GM23338 (cell line): ENCODE results near the gene ARMC5. TPM values are rescaled to one million over a fixed set of nuclear protein-coding genes. Genes with fewer than 3 reads are reported as not detected.
"Not testable (repeated sequence)": the region's sequence is repeated elsewhere in the genome, so short reads cannot be mapped to it uniquely, and the experiment has no call there.

Experiments
- ATAC-seq: fragments of 200-7000 bp; cut with Tn5 transposase; 3 replicates; pipeline ENCODE4 v1.9.1; 2020
- DNase-seq: peaks from one replicate; pipeline ENCODE4 v3.0.0-alpha.2; 2015; ENCODE audit warnings: low spot score
- H2AFZ ChIP-seq: fragments of 200-600 bp; sonication (generic); 2 replicates; pipeline ENCODE4 v1.8.0; 2016; ENCODE audit warnings: antibody characterized with exemption, mild to moderate bottlenecking, moderate library complexity
- H3F3A ChIP-seq: fragments of 200-600 bp; sonication (generic); replicated peaks from 2 replicates; pipeline ENCODE4 v1.8.0; 2017; ENCODE audit warnings: antibody characterized with exemption, mixed run types, low read depth
- H3K27ac ChIP-seq: fragments of 200-600 bp; sonication (generic); 2 replicates; pipeline ENCODE4 v1.6.1; 2016; ENCODE audit warnings: low read depth
- H3K27me3 ChIP-seq: fragments of 200-600 bp; sonication (generic); 2 replicates; pipeline ENCODE4 v1.8.0; 2016; ENCODE audit warnings: mild to moderate bottlenecking, mixed run types, moderate library complexity; ENCODE audit not compliant: insufficient read depth
- H3K36me3 ChIP-seq: fragments of 200-600 bp; sonication (generic); 2 replicates; pipeline ENCODE4 v1.8.0; 2016; ENCODE audit warnings: mild to moderate bottlenecking; ENCODE audit not compliant: insufficient read depth
- H3K4me1 ChIP-seq: fragments of 200-600 bp; sonication (generic); 2 replicates; pipeline ENCODE4 v1.8.0; 2016; ENCODE audit warnings: mild to moderate bottlenecking, moderate library complexity; ENCODE audit not compliant: insufficient read depth
- H3K4me2 ChIP-seq: fragments of 200-600 bp; sonication (generic); 2 replicates; pipeline ENCODE4 v1.7.1; 2017; ENCODE audit warnings: mixed run types
- H3K4me3 ChIP-seq: fragments of 200-600 bp; sonication (generic); 2 replicates; pipeline ENCODE4 v1.6.1; 2016; ENCODE audit warnings: mixed run types
- H3K79me2 ChIP-seq: fragments of 200-600 bp; sonication (generic); replicated peaks from 2 replicates; pipeline ENCODE4 v1.8.0; 2017; ENCODE audit warnings: mild to moderate bottlenecking; ENCODE audit not compliant: insufficient read depth
- H3K9me2 ChIP-seq: fragments of 200-600 bp; sonication (generic); 2 replicates; pipeline ENCODE4 v1.8.0; 2017; ENCODE audit not compliant: insufficient read depth
- H4K20me1 ChIP-seq: fragments of 200-600 bp; sonication (generic); replicated peaks from 2 replicates; pipeline ENCODE4 v1.8.0; 2017; ENCODE audit warnings: mild to moderate bottlenecking; ENCODE audit not compliant: insufficient read depth
- H3K27ac Mint-ChIP-seq: 2 replicates; pipeline ENCODE4 v1.8.0; 2020; ENCODE audit warnings: inconsistent platforms, mild to moderate bottlenecking, moderate library complexity, mixed read lengths
- H3K27me3 Mint-ChIP-seq: 3 replicates; pipeline ENCODE4 v1.8.0; 2022; ENCODE audit warnings: low read depth, mild to moderate bottlenecking, moderate library complexity, mixed read lengths, inconsistent platforms; ENCODE audit not compliant: insufficient read depth, poor library complexity
- H3K36me3 Mint-ChIP-seq: 3 replicates; pipeline ENCODE4 v1.8.0; 2021; ENCODE audit warnings: low read depth, mild to moderate bottlenecking, inconsistent platforms, moderate library complexity, mixed read lengths
- H3K4me1 Mint-ChIP-seq: 3 replicates; pipeline ENCODE4 v1.8.0; 2020; ENCODE audit warnings: mild to moderate bottlenecking, inconsistent platforms, mixed read lengths
- H3K4me3 Mint-ChIP-seq: 3 replicates; pipeline ENCODE4 v1.8.0; 2021; ENCODE audit warnings: moderate library complexity, mild to moderate bottlenecking, inconsistent platforms, mixed read lengths
- H3K9me3 Mint-ChIP-seq: 3 replicates; pipeline ENCODE4 v1.8.0; 2020; ENCODE audit warnings: moderate library complexity, mild to moderate bottlenecking, inconsistent platforms, mixed read lengths
- JUNB ChIP-seq: IDR thresholded peaks from one replicate; pipeline ENCODE4 v1.6.1; 2016; ENCODE audit warnings: antibody characterized with exemption; ENCODE audit not compliant: unreplicated experiment
- ZNF462 ChIP-seq: fragments of 250-450 bp; sonication (Bioruptor Pico); IDR thresholded peaks from 2 replicates; pipeline ENCODE4 v1.5.0; 2020; ENCODE audit warnings: mild to moderate bottlenecking, moderate library complexity
- polyA plus RNA-seq: library from polyadenylated mRNA; unstranded; fragments of >200 nt; fragmentation: Nextera tagmentation; extraction: Ambion mirVana; gene quantifications from 2 replicates; pipeline ENCODE4 v1.2.1, GENCODE V29; 2016
- total RNA-seq: library from RNA; depleted of rRNA; stranded (reverse); fragments of >200 nt; shearing (Covaris generic); gene quantifications from 2 replicates; pipeline ENCODE4 v1.2.3, GENCODE V29; 2014

The ARMC5 gene
- total and polyA plus RNA-seq, 2 experiments from 2014 or later, result 5.9 to 11.3 TPM

- Histone ChIP-seq H3F3A (peaks cover 8% of the 10 kb centered on the region; the same call in 1 of the 2 replicates), H3K27ac (no peak overlapping the region), H3K36me3 (no peaks in the 10 kb centered on the region), H4K20me1 (no peaks in the 10 kb centered on the region), H3K4me2 (no peak overlapping the region), H3K27me3 (peaks cover 64% of the 10 kb centered on the region), H3K79me2 (no peaks in the 10 kb centered on the region), H3K4me3 (no peak overlapping the region), H2AFZ (no peak overlapping the region), H3K4me1 (no peaks in the 10 kb centered on the region; the same call in 1 of the 2 replicates), H3K9me2 (no peaks in the 10 kb centered on the region)
- Mint-ChIP-seq H3K4me1 (peaks cover 21% of the 10 kb centered on the region; the same call in 2 of the 3 replicates), H3K27ac (no peak overlapping the region), H3K36me3 (no peaks in the 10 kb centered on the region), H3K4me3 (no peak overlapping the region), H3K9me3 (no peaks in the 10 kb centered on the region), H3K27me3 (peaks cover 50% of the 10 kb centered on the region)
- no peak for ATAC-seq
- no peak for TF ChIP-seq JUNB
- no peak for DNase-seq
These were observed 21.7 kb downstream of the ARMC5 start for GRCh38 chr16:31480851-31481536.

GRCh38 chr16:31483081-31483480, 23.8 kb downstream of the ARMC5 start, which contains the start of gene SLC5A2:
Gene SLC5A2 (plus strand): TSS chr16:31483123. CDS start chr16:31483137, 14 bp downstream.
- Histone ChIP-seq H3K9me2 (no peaks in the 10 kb centered on the region), H4K20me1 (no peaks in the 10 kb centered on the region), H2AFZ (no peak within 1 kb of the TSS), H3K4me2 (no peak within 1 kb of the TSS), H3K36me3 (no peaks in the 10 kb centered on the region), H3K4me3 (no peak within 1 kb of the TSS), H3K4me1 (no peaks in the 10 kb centered on the region; the same call in 1 of the 2 replicates), H3K27ac (no peak within 1 kb of the TSS), H3K27me3 (peaks cover 76% of the 10 kb centered on the region), H3K79me2 (no peaks in the 10 kb centered on the region), H3F3A (no peaks in the 10 kb centered on the region)
- ATAC-seq (no peak), DNase-seq (no peak)
- no peaks in the 10 kb centered on the region for H3K36me3 Mint-ChIP-seq
- H3K4me1 Mint-ChIP-seq, result peaks cover 13% of the 10 kb centered on the region; the same call in 2 of the 3 replicates
- H3K4me3 Mint-ChIP-seq, result no peak within 1 kb of the TSS; the same call in 2 of the 3 replicates
- peaks cover 52% of the 10 kb centered on the region for H3K27me3 Mint-ChIP-seq
- no peak for TF ChIP-seq ZNF462 (CRISPR knock-in tag)
- no peak within 1 kb of the TSS for H3K27ac Mint-ChIP-seq
- no peaks in the 10 kb centered on the region for H3K9me3 Mint-ChIP-seq

- H3K27ac ChIP-seq, H3K4me1 ChIP-seq, H3K4me2 ChIP-seq, H3K9me2 ChIP-seq, H3K4me3 Mint-ChIP-seq, H3K36me3 Mint-ChIP-seq, DNase-seq, H4K20me1 ChIP-seq, H3K27ac Mint-ChIP-seq, H3K36me3 ChIP-seq, H3K9me3 Mint-ChIP-seq, H3K4me3 ChIP-seq, H3K79me2 ChIP-seq, ATAC-seq, H3F3A ChIP-seq, H2AFZ ChIP-seq: not testable (repeated sequence)
- peaks cover 12% of the 10 kb centered on the region; the same call in 2 of the 3 replicates for H3K4me1 Mint-ChIP-seq
- peaks cover 76% of the 10 kb centered on the region for H3K27me3 ChIP-seq
- H3K27me3 Mint-ChIP-seq, result peaks cover 56% of the 10 kb centered on the region
These were observed 24.7 kb downstream of the ARMC5 start for GRCh38 chr16:31484048-31484447.
